Measurements from ENCODE around the gene RAD51B.

RAD51B gene

DNA sequence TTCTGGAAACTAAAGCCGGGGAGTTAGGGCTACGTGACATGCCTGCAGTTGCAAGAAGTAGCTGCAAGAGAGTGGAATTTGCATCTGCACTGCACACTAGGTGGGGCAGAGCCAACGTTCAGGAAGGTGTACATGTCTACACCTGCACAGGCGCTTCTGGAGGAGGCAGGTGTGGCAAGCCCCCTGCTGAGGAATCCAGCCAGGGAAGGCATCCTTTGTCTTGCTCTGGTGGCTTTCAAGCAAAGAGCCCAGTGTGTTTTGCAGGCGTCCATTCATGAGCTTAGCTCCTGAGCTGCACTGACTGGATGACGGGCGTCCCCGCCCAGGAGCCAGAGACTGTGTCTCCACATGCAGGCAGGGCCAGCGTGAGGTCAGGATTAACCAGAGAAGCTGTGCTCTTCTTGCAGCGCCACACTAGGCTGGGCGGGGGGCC, 856.9 kb downstream of the RAD51B start:
- H3K27me3 Mint-ChIP-seq (ENCODE audit: low read depth), result no peaks in the 10 kb centered on the region
- H3K27ac Mint-ChIP-seq, result no peak overlapping the region
- H3K9me3 Mint-ChIP-seq, result no peaks in the 10 kb centered on the region
- H3K36me3 Mint-ChIP-seq (ENCODE audit: low read depth), result no peaks in the 10 kb centered on the region
- H3K4me1 Mint-ChIP-seq (ENCODE audit: low read depth), result peaks cover 10% of the 10 kb centered on the region
- no peak overlapping the region for H3K4me3 Mint-ChIP-seq

GRCh38 chr14:68677476-68677875, 857.9 kb downstream of the RAD51B start:
- Mint-ChIP-seq H3K36me3 (ENCODE audit: low read depth) (no peaks in the 10 kb centered on the region), H3K4me1 (ENCODE audit: low read depth) (peaks cover 17% of the 10 kb centered on the region), H3K27ac (no peak overlapping the region), H3K4me3 (no peak overlapping the region), H3K9me3 (no peaks in the 10 kb centered on the region), H3K27me3 (ENCODE audit: low read depth) (no peaks in the 10 kb centered on the region)

GRCh38 chr14:68677901-68678300, 858.3 kb downstream of the RAD51B start:
- Mint-ChIP-seq H3K4me3 (no peak overlapping the region), H3K4me1 (ENCODE audit: low read depth) (peaks cover 16% of the 10 kb centered on the region), H3K36me3 (ENCODE audit: low read depth) (no peaks in the 10 kb centered on the region), H3K27ac (no peak overlapping the region), H3K9me3 (no peaks in the 10 kb centered on the region), H3K27me3 (ENCODE audit: low read depth) (no peaks in the 10 kb centered on the region)

DNA sequence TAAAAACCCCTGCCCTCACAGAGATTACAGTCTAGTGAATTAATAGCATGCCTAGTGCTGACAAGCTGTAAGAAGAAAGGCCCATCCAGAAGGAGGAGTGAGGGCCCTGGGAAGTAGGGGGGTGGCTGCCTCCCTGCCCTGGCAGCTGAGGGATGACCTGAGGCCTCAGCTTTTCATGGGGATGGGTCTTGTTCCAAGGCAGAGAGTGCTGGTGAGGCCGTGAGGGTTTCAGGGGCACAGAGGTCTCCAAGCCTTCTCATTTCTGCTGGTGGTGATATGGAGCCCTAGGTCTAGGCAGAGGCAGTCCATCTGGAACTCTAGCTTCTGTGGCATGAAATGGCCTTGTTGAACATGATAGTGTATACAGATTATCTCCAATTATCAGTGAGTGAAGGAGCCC, 858.9 kb downstream of the RAD51B start:
- H3K4me1 Mint-ChIP-seq (ENCODE audit: low read depth), result peaks cover 19% of the 10 kb centered on the region
- H3K4me3 Mint-ChIP-seq, result no peak overlapping the region
- no peaks in the 10 kb centered on the region for H3K36me3 Mint-ChIP-seq (ENCODE audit: low read depth)
- no peak overlapping the region for H3K27ac Mint-ChIP-seq
- H3K27me3 Mint-ChIP-seq (ENCODE audit: low read depth), result no peaks in the 10 kb centered on the region
- H3K9me3 Mint-ChIP-seq, result no peaks in the 10 kb centered on the region

- no peak overlapping the region for H3K27ac Mint-ChIP-seq
Measured at GRCh38 chr14:68679301-68679700, 859.7 kb downstream of the RAD51B start.

GRCh38 chr14:68679746-68680467, 860.3 kb downstream of the RAD51B start:
- H3K36me3 Mint-ChIP-seq (ENCODE audit: low read depth), result no peaks in the 10 kb centered on the region
- H3K9me3 Mint-ChIP-seq, result no peaks in the 10 kb centered on the region
- no peaks in the 10 kb centered on the region for H3K27me3 Mint-ChIP-seq (ENCODE audit: low read depth)
- H3K4me3 Mint-ChIP-seq, result no peak overlapping the region
- H3K27ac Mint-ChIP-seq, result no peak overlapping the region
- H3K4me1 Mint-ChIP-seq (ENCODE audit: low read depth), result peaks cover 29% of the 10 kb centered on the region

More at GRCh38 chr14:68679301-68679700, 859.7 kb downstream of the RAD51B start:
- Mint-ChIP-seq H3K4me3 (no peak overlapping the region), H3K9me3 (no peaks in the 10 kb centered on the region), H3K36me3 (ENCODE audit: low read depth) (no peaks in the 10 kb centered on the region), H3K4me1 (ENCODE audit: low read depth) (peaks cover 23% of the 10 kb centered on the region), H3K27me3 (ENCODE audit: low read depth) (no peaks in the 10 kb centered on the region)

DNA sequence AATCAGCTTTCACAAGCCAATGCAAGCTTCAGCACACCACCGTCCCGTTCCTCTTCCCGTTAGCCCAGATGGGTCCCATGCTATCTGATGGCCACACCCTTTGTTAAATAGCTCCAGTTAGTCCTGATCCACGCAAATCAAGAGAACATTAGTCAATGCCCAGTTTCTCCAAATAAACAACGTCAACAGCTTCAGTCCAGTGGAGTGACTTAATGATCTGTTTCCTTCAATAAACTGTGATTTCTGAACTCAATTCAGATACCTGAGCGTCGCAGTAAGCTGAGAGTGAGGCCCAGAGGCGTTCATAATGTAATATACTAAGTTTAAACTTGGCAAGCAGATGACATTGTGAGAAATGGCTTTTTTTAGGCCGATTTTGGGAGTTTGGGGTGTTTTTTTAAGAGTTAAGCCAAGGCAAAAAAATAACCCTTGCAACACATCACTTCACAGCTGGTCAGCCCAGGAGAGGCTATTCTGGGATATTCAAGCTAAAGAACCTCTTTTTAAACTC, 861.0 kb downstream of the RAD51B start:
- Mint-ChIP-seq H3K36me3 (ENCODE audit: low read depth) (no peaks in the 10 kb centered on the region), H3K4me3 (no peak overlapping the region), H3K4me1 (ENCODE audit: low read depth) (peaks cover 36% of the 10 kb centered on the region)

GRCh38 chr14:68681256-68682011, 861.9 kb downstream of the RAD51B start:
- Mint-ChIP-seq H3K27ac (no peak overlapping the region), H3K4me3 (no peak overlapping the region)

More for the DNA sequence above, 861.0 kb downstream of the RAD51B start:
- H3K9me3 Mint-ChIP-seq, result no peaks in the 10 kb centered on the region
- H3K27me3 Mint-ChIP-seq (ENCODE audit: low read depth), result no peaks in the 10 kb centered on the region
- H3K27ac Mint-ChIP-seq, result no peak overlapping the region

GRCh38 chr14:68682166-68683103, 862.9 kb downstream of the RAD51B start:
- peaks cover 44% of the 10 kb centered on the region for H3K4me1 Mint-ChIP-seq (ENCODE audit: low read depth)
- H3K27me3 Mint-ChIP-seq (ENCODE audit: low read depth), result no peaks in the 10 kb centered on the region
- H3K27ac Mint-ChIP-seq, result peak overlapping the region; percentile 76
- H3K36me3 Mint-ChIP-seq (ENCODE audit: low read depth), result no peaks in the 10 kb centered on the region
- no peaks in the 10 kb centered on the region for H3K9me3 Mint-ChIP-seq
- H3K4me3 Mint-ChIP-seq, result peak overlapping the region; percentile 41

More at GRCh38 chr14:68681256-68682011, 861.9 kb downstream of the RAD51B start:
- Mint-ChIP-seq H3K27me3 (ENCODE audit: low read depth) (no peaks in the 10 kb centered on the region), H3K4me1 (ENCODE audit: low read depth) (peaks cover 44% of the 10 kb centered on the region), H3K36me3 (ENCODE audit: low read depth) (no peaks in the 10 kb centered on the region), H3K9me3 (no peaks in the 10 kb centered on the region)

DNA sequence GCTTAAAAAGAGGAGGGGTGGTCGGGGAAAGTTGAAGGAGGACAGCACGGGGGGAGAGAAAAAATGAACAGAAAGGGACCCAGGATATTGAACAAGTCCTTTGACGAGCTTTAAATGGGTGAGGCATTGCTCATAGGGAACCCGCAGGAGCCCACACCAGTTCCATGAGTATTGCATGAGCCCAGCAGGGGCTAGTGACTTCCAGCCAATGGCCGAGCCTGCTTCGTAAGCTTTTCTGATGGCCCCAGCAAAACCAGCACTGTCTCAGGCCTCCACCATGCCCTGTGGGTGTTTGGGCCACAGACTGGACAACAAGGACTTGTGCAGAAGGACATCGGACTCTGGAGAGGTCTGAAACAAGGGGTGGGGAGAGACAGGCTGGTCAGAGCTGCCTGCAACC, 863.7 kb downstream of the RAD51B start:
- Mint-ChIP-seq H3K4me1 (ENCODE audit: low read depth) (peaks cover 43% of the 10 kb centered on the region), H3K27me3 (ENCODE audit: low read depth) (no peaks in the 10 kb centered on the region), H3K4me3 (peak overlapping the region; percentile 41), H3K27ac (peak overlapping the region; percentile 76), H3K36me3 (ENCODE audit: low read depth) (no peaks in the 10 kb centered on the region), H3K9me3 (no peaks in the 10 kb centered on the region)

DNA sequence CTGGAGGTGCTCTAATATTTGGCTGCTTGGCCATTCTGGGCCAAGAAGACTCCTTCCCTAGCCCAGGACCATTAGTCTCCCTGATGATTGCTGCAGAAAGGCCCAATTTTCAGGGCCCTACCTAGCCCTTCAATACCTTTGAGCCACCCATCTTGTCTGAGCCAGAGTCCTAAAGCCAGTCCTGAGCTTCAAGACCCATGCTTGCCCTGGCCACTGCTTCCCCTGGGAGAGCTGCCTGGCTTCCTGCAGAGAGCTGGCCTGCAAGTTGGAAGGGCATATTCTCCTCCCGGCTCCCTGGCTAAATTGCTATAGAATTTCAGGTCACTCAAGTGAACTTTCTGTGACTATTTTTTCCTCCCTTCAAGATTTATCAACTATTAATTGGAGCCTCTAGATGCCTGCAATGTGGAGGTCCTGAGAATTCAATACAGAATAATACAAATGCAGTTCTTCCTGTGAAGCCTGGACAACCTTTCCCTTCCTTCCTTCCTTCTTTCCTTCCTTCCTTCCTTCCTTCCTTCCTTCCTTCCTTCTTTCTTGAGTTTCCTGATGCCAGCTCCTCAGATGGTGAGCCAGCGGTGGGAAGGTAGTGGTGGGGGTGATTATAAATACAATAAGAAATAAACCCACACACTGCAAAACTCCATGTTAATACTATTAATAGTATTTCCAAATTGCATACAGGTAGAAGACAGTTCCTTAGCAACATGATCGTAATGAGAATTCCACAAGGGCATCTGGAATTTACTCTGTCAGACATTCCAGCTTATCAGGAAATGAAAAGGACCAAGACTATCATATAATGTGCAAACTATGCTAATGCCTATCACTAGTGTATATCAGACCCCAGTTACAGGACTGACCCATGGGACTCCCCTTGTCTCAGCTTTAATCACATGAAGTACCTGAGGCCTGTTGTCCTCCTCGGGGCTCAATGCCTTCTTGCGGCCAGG, 865.2 kb downstream of the RAD51B start:
- peak overlapping the region; percentile 27 for H3K4me3 Mint-ChIP-seq
- H3K4me1 Mint-ChIP-seq (ENCODE audit: low read depth), result peaks cover 45% of the 10 kb centered on the region
- H3K27me3 Mint-ChIP-seq (ENCODE audit: low read depth), result no peaks in the 10 kb centered on the region
- no peaks in the 10 kb centered on the region for H3K9me3 Mint-ChIP-seq
- H3K36me3 Mint-ChIP-seq (ENCODE audit: low read depth), result no peaks in the 10 kb centered on the region
- peak overlapping the region; percentile 84 for H3K27ac Mint-ChIP-seq

DNA sequence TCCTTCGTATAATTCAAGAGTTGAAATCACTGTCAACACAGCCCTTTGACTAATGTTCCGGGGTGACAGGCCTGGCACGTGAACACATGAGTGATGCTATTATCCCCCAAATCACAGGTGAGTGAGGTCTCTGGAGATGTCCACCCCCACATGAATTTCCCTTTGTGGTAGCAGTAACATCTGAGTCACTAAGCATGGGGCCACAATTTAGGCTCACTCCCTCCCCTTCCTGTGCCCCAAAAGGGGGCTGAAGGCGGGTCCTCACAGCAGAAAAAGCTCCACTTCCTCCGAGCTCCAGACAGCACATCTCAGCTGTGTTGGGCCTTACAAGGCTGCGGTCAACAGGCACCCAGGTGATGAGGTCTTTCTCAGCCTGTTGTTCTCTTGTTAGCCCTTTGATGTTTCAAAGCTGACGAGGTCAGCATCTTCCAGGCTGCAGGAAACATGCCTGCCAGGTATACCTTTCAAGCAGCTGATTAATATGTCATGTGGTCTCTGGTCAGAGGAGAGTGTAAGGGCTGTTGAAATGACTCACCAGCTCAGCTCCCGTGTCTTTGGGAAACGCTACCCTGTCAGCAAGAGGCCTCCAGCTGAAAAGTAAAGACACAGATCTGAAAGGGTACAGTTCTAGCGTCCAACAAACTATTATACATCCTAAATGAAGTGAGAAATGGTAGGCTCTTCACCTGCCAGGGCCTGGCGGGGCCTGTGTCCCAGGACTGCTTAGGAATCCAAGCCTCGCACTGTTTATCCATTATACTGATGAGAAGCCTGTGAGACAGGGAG, 866.0 kb downstream of the RAD51B start:
- H3K4me3 Mint-ChIP-seq, result peak overlapping the region; percentile 27
- peaks cover 45% of the 10 kb centered on the region for H3K4me1 Mint-ChIP-seq (ENCODE audit: low read depth)
- H3K27ac Mint-ChIP-seq, result peak overlapping the region; percentile 84
- H3K27me3 Mint-ChIP-seq (ENCODE audit: low read depth), result no peaks in the 10 kb centered on the region
- no peaks in the 10 kb centered on the region for H3K36me3 Mint-ChIP-seq (ENCODE audit: low read depth)
- no peaks in the 10 kb centered on the region for H3K9me3 Mint-ChIP-seq

DNA sequence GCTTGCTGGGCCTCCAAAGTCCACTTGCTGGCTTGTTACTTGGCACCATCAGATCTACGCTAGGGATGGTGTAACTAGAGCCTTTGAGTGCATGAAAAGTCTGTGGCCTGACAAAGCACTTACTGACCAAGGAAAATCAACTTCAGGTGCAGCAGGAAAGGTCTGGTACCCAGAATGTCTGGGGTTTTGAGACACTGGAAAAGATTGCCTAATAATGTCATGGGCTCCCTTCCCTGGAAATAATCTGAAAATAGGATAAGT, 866.6 kb downstream of the RAD51B start:
- Mint-ChIP-seq H3K36me3 (ENCODE audit: low read depth) (no peaks in the 10 kb centered on the region), H3K4me1 (ENCODE audit: low read depth) (peaks cover 45% of the 10 kb centered on the region), H3K27ac (peak overlapping the region; percentile 84), H3K4me3 (no peak overlapping the region), H3K27me3 (ENCODE audit: low read depth) (no peaks in the 10 kb centered on the region), H3K9me3 (no peaks in the 10 kb centered on the region)

Data from T-helper 1 cell treated with Interleukin-12 subunit alpha and Interleukin-12 subunit beta and Interleukin-4 antibody, amounts not matched to agents 30 μg/mL and 1 μg/mL, for 36 hours (primary cell).